GM19455 (cell line): ENCODE data around the gene KCNQ1.

ENCODE experiments used
- ATAC-seq: cut with Tn5 transposase; IDR thresholded peaks from one replicate; pipeline ENCODE4 v1.9.1; 2021; ENCODE audit not compliant: unreplicated experiment

The KCNQ1 gene

DNA sequence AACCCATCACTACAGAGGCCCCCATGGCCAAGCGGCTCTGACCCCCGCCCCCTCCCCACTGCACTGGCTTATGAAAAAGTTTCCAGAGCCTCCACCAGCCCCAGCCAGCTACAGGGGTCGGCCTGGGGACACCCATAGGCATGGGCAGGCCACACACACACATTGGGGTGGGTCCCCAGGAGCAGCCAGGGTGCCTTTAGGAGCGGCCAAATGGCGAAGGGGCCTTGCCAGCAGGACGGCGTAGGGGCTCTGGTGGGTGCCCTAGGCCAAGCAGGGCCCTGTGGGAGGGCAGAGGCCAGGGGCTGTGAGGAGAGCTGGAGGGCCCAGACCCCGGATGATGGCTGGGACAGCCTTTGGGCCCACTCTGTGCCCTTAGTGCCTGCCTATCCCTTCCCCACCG is 34.2 kb upstream of the KCNQ1 start:
- no peak for ATAC-seq

DNA sequence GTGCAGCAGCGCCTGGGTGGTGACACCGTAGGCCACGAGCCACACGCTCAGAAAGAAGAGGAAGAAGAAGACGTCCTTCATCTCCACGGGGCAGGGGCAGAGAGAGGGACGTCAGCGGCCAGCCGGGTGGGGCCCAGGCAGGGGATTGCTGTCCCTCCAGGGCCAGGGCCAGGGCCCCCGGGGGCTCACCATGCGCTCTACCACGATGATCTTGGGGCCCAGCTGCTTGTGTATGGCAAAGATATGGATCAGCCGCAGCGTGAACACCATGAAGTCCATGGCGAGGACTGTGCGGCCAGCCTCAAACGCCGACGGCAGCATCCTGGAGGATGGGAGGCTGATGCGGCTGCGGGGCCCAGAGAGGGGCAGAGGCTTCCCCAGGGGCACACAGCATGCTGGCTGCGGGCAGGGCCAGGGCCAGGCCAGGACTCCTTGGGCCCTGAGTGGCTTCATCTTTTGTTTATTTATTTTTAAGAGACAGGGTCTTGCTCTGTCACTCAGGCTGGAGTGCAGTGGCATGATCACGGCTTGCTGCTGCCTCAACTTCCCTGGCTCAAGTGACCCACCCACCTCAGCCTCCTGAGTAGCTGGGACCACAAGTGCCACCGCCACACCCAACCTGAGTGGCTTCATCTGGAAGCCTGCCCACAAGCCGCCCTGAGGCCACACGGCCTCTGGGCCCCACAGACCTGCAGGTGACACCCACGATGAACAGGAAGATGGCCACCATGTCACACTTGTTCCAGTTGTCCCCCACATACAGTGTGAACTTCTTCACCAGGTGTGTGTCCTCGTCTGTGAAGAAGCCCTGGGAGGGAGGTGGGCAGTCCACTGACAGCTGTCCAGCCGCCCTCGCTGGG is 33.1 kb upstream of the KCNQ1 start:
- ATAC-seq, result no peak

DNA sequence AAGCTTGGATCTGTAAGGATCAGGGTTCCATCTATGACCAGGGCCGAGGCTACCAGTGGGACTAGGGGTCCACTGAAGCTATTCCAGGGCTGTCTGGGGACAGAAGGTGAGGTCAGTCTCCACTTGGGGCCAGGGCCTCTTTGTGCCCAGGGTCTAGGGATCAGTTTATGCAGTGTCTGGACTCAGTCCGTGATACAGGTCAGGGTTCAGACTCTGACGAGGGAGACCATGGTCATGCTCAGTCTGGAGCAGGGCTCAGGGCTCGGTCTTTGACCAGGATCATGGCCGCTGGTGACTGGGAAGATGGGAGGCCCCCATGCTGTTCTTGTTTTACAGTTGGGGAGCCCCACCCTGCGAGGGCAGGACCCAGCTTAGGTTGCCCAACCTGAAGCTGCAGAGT is 32.5 kb upstream of the KCNQ1 start:
- ATAC-seq, result no peak

DNA sequence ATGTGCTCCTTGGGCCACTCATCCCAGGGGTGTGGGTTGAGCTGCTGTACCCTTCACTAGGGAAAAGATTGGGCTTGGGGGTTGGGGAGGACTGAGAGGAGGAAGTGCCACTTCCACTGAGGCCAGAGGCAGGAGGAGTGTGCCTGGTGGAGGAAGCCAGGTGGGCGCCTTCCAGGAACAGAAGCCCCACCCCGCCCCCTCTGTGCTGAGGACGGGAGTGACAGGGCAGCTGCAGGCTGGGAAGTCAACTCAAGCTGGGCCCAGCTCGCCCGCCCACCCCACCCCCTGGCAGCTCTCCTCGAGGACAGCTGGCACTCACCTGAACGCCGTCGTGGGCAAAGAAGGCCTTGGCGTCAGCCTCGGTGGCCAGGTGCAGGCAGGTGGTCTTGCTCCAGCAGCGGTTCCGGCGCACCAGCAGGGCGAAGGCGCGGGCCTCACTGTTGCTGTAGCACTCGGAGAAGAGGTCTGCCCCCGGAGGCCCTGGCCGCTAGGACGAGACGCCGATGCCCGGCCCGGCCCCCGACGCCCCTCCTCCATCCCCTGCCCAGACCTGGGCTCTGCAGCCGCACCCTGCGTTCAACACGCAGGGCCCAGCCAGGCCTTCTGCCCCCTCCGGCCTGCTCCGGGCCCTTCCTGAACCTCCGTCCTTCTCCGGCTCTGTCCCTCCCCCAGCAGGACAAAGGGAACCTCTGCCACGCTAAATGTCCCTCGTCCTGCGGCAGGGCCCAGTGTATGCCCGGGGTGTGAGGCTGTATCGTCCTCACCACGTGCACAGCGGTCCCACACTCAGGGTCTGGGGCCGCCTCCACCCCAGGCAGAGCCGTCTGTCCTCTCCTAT is 30.8 kb upstream of the KCNQ1 start:
- no peak for ATAC-seq

DNA sequence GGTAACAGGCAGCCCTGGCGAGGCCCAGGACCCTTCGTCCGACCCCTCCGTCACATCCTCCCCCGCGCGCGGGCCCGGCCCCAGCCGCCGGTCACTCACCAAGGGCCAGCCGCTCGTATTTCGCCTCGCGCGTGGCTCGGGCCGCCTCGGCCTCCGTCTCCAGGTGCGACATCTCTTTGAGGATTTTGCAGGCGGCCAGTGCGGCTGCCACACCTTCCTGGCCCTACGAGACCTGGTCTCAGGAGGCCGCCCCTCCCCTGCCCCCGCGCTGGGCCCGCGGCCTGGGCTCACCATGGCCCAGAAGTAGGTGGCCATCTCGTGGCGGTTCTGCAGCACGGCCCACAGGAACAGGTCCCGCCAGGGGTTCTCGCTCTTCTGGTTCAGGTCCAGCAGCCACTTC is 30.2 kb upstream of the KCNQ1 start:
- ATAC-seq, result no peak

DNA sequence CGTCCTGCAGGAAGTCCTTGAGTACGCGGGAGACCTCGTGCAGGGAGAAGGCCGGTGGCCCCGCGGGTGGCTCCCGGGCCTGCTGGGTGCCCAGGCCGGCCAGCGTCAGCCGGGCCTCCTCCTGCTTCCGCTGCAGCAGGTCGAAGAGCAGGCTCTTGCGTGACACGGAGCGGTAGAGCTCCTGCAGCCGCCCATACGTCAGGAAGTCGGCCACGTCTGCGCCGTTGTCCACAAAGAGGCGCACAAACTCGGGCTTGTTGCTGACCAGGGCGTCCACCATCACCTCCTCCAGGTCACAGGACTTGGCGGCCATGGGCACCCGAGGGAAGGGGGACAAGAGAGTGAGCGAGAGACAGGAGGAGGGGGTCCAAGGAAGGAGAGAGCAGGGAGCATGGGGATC is 29.6 kb upstream of the KCNQ1 start:
- no peak for ATAC-seq

DNA sequence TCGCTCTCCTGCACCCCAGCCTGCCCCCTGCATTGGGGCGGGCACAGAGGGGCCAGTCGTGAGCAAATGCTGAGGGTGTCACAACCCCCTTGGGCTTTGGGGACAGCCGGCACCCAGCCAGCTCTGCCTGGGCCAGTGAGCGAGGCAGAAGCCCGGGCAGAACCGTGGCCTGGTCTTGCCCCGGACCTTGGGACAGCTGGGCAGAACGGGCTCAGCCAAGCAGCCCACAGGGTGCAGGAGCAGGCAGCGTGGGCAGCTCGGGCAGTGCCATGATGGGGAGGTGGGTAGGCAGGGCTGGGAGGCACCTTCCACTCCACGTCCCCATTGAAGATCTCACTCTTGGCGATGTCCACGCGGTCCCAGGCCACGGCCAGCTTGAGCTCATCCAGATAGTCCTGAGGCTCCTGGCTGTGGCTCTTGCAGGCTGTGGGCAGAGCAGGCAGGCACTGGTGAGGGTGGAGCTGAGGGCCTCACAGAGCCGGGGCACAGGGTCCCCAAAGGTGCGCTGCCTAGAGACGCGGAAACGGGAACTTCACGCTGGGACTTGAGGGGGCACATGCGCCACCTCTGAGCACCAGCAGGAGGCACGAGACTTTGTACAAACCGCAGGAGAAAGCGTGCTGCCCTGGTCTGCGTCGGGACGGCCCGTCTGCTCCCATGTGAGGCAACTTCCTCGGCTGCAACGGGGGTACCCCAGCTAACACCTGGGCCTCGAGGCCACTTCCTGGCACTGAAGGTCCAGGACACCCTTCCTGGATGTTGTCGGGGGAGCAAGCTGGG is 29.0 kb upstream of the KCNQ1 start:
- ATAC-seq, result no peak

DNA sequence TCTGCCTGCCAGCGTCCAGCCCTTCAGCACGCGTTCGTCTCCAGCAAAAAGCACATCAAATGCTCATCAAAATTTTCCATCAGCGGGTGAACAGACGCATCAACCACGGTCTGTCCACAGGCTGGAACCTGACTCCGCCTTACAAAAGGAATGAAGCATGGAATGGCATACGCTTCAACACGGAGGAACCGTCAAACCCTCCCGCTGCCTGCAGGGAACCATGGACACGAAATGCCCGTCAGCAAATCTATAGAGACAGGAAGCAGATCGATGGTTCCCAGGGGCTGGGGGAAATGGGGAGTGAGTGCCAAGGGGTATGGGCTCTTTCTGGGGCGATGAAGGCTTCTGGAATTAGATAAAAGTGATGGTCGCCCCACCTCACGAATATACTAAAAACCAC is 28.0 kb upstream of the KCNQ1 start:
- ATAC-seq, result no peak

DNA sequence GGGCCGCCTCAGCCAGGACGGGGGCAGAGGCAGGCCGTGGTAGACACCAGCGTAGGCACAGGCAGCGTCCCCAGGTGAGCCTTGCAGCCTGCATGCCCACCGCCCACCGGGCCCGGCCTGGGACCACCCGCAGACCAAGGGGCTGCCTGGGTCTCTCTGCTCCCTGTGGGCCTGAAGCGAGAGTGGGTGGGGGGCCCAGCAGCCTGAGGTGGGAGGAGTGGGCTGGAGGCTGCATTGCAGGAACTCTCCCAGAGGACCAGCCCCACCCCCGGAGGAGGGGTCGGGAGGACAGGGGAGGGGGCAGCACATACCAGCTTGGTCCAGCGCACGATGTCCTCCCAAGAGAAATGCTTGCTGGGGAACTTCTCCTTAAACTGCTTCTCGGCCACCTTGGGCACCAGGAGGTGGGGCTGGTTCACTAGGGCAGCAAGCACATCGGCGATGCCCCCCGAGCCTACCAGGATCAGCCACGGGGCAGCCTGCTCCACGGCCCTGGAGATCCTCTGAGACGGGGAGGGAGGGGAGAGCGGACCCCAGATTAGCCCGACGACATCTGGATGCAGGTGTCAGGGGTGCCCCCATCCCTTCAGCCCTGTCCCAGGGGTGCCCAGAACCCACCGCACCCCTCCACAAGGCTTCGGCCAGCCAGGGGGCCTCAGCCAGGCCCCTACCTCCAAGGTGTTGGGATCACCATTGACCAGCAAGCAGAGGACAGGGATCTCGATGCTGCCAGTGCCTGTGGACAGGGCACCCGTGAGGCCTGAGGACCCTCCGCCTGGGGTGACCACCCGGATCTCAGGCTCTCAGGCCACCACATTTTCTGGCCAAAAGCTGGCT is 26.7 kb upstream of the KCNQ1 start:
- ATAC-seq, result no peak

DNA sequence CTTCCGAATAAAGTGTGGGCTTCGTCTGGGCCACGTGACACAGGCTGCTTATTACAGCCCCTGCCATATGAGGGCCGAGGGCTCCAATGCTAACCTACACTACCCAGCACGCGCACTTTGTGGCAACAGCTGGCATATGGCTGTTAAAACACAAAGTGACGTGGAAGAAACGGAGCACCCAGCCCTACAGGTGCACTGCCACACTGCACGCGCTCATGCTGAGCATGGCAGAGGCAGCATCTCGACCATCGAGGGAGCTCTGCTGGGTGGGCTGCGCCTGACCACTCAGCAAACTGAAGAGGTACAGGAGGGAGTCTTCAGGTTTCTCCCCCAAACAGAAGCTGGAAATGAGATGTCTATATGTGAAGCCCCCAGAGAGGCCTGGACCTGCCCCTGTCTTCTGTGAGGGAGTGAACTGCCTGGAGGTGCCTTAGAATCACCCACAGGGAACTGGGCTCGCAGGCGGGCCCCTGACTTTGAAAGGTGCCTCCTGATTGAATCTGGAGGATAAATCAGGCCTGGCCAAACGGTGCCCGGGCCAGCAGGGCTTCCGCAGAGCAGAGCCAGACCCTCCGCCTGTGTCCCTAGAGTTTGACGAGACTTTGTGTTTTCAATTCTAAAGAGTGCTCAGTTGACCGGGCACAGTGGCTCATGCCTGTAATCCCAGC is 26.0 kb upstream of the KCNQ1 start:
- no peak for ATAC-seq

DNA sequence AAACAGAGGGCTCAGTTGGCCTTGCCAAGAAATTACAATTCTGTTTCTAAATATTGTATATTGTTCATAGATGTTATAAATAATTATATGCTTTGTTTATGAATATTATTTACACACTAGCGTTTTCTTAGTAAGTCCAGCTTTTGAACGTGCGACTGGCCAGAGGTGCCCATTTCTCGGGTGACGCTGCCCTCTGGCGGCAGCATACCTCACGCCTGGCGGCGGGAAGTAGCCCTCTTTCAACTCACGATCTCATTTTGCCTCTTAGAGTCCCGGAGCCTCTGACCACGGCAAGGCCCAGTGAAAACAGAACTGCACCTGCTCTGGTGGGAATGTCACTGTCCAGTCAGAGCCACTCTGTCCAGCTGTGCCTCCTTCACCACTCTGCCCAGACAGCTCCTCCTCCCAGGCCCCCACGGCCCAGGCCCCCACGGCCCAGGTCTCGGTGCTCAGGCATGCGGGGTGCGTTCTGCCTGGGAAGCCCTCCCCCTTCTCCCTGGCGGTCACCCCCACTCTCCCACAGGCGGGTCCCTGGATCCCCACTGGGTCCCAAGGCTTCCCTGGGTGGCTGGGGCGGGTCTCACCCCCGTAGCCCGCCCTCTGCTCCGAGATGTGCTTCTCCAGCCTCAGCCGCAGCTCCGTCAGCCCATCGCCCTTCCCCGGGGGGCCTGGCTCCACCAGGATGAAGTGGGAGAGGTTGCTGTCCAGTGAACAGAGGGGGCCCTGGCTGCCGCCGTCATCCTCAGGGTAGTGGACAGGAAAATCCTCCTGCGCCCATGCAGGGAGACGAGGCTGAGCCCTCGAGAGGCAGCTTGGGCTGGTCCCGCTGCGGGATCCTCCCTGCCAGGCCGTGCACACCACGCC is 24.9 kb upstream of the KCNQ1 start:
- ATAC-seq, result no peak

DNA sequence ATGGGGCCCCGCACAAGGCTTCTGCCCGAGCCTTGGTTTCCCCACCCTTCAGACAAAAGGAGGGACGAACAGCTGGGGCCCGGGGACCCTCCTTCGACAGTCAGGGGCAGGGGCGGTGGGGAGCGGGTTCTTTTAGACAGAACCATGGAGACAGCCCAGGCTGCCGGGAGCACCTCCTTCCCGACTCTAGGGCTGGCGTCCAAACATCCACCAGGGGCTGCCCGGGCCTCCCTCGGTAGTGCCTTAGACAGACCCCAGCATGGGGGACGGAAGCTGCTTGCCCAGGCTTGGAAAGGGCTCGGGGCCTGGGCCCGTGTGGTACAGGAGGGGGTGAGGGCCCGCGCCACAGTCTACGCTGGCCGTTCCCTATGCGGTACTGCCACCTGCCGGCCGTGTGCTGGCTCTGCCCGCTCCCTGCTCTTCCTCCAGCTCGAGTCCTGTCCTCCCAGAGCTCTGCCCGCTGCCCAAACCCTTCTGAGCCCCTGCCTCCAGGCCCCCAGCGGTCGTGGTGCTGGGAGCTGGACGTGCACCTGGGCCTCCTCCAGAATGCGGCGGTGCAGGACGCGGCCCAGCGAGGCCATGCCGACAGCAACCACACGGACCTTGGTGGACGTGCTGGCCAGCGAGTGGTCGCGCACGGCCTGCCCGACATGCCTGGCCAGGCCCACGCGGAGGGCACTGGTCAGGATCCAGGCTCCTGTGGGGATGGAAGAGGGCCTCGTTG is 24.1 kb upstream of the KCNQ1 start:
- peak; percentile 65 for ATAC-seq

DNA sequence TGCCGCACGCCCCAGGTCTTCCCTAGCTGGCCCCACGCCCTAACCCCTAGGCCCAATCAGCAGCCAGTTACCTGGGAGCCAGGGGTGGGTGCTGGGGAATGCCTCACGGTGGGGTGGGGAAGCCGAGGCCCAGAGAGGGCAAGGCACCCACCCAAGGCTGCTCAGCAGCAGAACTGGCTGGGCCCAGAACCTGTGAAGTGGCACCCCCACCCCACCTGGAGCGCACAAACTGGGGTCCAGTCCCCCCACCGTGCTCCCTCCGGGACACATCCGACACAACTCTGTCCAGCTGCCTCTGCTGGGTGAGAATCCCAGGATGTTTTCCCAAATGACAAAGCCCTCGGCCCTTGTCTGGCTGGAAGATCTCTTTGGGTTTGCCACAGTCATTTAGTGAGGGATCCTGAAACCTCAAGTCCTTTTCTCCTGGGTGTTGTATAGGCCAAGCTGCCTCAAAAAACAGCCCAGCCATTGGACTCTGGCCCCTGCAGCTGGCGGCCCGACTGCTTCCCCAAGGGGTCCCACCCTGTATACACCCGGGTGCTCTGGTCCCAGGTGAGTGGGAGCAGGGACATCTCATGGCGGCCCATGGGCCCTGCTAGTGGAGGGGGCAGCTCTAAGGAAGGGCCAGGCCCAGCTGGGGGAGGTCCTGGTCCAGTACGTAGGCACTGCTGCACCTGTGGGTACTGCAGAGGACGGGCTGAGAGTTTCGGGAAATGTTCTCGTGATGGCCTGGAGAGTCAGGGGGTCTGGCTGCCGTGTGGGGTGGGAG is 23.4 kb upstream of the KCNQ1 start:
- ATAC-seq, result no peak

DNA sequence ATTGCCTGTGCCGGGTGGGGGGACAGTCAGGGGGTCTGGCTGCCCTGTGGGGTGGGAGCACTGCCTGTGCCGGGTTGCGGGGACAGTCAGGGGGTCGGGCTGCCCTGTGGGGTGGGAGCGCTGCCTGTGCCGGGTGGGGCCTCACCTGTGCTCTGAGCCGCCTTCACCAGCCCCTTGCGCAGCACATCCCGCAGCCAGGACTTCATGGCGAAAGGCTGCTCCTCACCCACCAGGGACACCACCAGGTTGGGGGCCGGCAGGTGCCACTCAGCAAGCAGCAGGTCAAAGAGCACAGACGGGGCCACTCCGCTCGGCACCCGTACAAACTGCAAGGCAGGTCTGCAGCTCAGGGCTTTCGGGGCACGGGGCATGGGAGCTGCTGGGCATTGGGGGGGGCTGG is 22.8 kb upstream of the KCNQ1 start:
- no peak for ATAC-seq

DNA sequence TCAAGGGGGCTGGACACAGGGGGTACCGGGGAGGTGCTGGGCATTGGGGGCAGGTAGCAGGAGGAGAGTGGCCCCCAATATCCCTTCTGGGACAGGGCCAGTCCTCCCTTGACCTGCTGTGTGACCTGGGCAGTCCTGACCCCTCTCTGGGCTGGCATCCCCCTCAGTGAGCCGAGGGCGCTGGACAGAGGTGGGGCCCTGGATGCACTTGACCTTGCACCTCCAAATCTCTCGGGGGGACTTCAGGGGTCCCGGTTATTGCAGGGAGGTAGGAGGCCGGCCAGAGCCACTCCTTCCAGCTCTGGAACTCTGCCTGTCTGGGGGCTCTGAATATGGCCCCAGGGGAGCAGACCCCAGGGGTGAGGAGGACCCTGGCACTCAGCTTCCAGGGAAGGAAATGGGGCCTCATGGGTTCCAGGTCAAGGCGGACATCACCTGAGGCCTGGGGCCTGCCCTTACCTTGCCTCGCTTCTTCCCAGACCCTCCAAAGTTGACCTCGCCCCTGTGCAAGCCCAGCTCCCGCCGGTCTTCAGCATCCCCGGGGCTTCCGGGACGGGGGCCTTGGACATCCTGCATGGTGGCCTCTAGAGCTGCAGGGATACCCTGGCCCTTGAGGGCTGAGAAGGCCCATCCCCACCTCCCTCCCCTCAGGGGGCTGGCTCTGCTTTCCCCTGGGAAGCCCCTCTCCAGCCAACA is 22.2 kb upstream of the KCNQ1 start:
- ATAC-seq, result no peak

DNA sequence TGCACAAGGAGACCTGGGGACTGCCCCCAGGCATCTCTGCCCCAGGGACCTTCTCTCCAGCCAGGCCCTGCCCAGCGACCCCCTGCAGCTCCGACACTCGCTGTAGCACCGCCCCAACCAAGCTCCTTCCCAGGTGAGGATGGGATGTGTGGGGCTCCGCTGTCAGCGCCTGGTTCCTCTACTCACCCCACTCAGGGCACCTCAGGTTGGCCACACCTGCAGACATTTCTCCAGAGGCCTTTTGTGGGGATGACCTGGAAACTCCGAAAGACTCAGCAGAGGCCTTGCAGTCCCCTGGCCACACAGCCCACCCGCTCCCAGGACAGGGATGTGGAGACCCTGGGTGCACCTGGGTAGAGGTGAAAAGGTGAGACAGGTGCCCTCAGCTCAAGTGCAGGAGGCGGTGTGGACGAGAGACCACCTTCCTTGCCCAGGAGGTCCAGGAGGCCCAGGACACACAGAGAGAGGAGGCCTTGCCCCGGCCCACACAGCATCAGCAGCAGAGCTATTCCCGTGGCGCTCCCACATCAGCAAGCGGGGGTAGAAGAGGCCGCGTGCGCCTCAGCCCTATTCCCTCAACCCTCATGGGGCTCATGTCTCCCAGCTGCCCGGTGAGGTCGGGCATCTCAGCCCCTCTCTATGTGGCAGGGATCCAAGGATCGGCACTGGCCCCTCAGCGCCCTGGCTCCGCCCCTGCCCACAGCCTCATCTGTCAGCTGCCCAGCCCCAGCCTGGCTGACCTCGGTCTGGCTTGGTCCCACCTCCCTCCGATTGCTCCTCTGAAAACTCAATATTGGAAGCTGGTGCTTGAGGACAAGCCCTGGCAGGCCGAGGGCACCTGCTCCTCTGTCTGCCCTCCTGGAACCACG is 21.4 kb upstream of the KCNQ1 start:
- ATAC-seq, result no peak
